Mucosa of rectum (tissue), 2 donors: ENCODE data around the gene INHBB.

ENCODE experiments used
- H3K27ac ChIP-seq, 2 donors: one replicate each; pipeline ENCODE4 v1.7.0; 2013; ENCODE audit warnings: inconsistent platforms in 2 of 2, low read depth in 2 of 2, low read length in 2 of 2
- H3K27me3 ChIP-seq, 2 donors: one replicate each; pipeline ENCODE4 v1.7.0; 2013; ENCODE audit warnings: low read length in 2 of 2; ENCODE audit not compliant: control insufficient read depth in 2 of 2, insufficient read depth in 2 of 2
- H3K36me3 ChIP-seq, 2 donors: one replicate each; pipeline ENCODE4 v1.7.0; 2013; ENCODE audit warnings: low read length in 2 of 2; ENCODE audit not compliant: control insufficient read depth in 2 of 2, insufficient read depth in 2 of 2
- H3K4me1 ChIP-seq, 2 donors: one replicate each; pipeline ENCODE4 v1.7.0; 2013; ENCODE audit warnings: low read length in 2 of 2, mild to moderate bottlenecking in 1 of 2; ENCODE audit not compliant: control insufficient read depth in 2 of 2, insufficient read depth in 2 of 2
- H3K4me3 ChIP-seq, 2 donors: one replicate each; pipeline ENCODE4 v1.7.0; 2013; ENCODE audit warnings: low read length in 2 of 2
- H3K9ac ChIP-seq, 2 donors: one replicate each; pipeline ENCODE4 v1.7.0; 2013; ENCODE audit warnings: low read length in 2 of 2, low read depth in 1 of 2, mild to moderate bottlenecking in 1 of 2
- H3K9me3 ChIP-seq, 2 donors: one replicate each; pipeline ENCODE4 v1.7.0; 2013; ENCODE audit warnings: low read length in 2 of 2; ENCODE audit not compliant: control insufficient read depth in 2 of 2
- donor health status: healthy.
- donor health status: Normal muscosa, but diverticular disease.

Gene INHBB

GRCh38 chr2:120338015-120338414 is 7.9 kb upstream of the INHBB start:
- peaks cover 24% of the 10 kb centered on the region in 2 donors for H3K27me3 ChIP-seq
- no peak overlapping the region for H3K4me3 ChIP-seq
- no peak overlapping the region for H3K27ac ChIP-seq
- H3K9me3 ChIP-seq, result peaks cover 0 to 2% of the 10 kb centered on the region in 2 donors
- H3K4me1 ChIP-seq, result no peaks in the 10 kb centered on the region
- H3K9ac ChIP-seq, result no peak overlapping the region
- H3K36me3 ChIP-seq, result no peaks in the 10 kb centered on the region

- H3K27ac ChIP-seq, result no peak overlapping the region
- H3K9ac ChIP-seq, result no peak overlapping the region
- no peak overlapping the region for H3K4me3 ChIP-seq
- H3K27me3 ChIP-seq, result peaks cover 32 to 36% of the 10 kb centered on the region in 2 donors
- no peaks in the 10 kb centered on the region for H3K9me3 ChIP-seq
- H3K4me1 ChIP-seq, result peaks cover 4 to 12% of the 10 kb centered on the region in 2 donors
- no peaks in the 10 kb centered on the region for H3K36me3 ChIP-seq
Measured at GRCh38 chr2:120341977-120342376, 4.0 kb upstream of the INHBB start.

- H3K9ac ChIP-seq, result no peak overlapping the region
- no peak overlapping the region for H3K4me3 ChIP-seq
- peaks cover 4 to 12% of the 10 kb centered on the region in 2 donors for H3K4me1 ChIP-seq
- no peaks in the 10 kb centered on the region for H3K9me3 ChIP-seq
- no peak overlapping the region for H3K27ac ChIP-seq
- peaks cover 34 to 37% of the 10 kb centered on the region in 2 donors for H3K27me3 ChIP-seq
- no peaks in the 10 kb centered on the region for H3K36me3 ChIP-seq
Measured at GRCh38 chr2:120342446-120342845, 3.5 kb upstream of the INHBB start.

GRCh38 chr2:120343100-120343432 is 2.9 kb upstream of the INHBB start:
- H3K27ac ChIP-seq, result no peak overlapping the region
- H3K9ac ChIP-seq, result no peak overlapping the region
- H3K27me3 ChIP-seq, result peaks cover 37 to 41% of the 10 kb centered on the region in 2 donors

GRCh38 chr2:120343433-120344105 is 2.4 kb upstream of the INHBB start:
- Histone ChIP-seq H3K9ac (no peak overlapping the region), H3K4me3 (peak overlapping the region in 1 of 2 donors; percentile 7), H3K27me3 (peaks cover 40 to 46% of the 10 kb centered on the region in 2 donors), H3K36me3 (no peaks in the 10 kb centered on the region), H3K9me3 (no peaks in the 10 kb centered on the region), H3K4me1 (peaks cover 4 to 12% of the 10 kb centered on the region in 2 donors), H3K27ac (no peak overlapping the region)

More at GRCh38 chr2:120343100-120343432, 2.9 kb upstream of the INHBB start:
- Histone ChIP-seq H3K4me3 (no peak overlapping the region), H3K36me3 (no peaks in the 10 kb centered on the region), H3K4me1 (peaks cover 4 to 12% of the 10 kb centered on the region in 2 donors), H3K9me3 (no peaks in the 10 kb centered on the region)

- peak overlapping the region; percentile 20 to 50 for H3K4me3 ChIP-seq
- no peaks in the 10 kb centered on the region for H3K36me3 ChIP-seq
- H3K9ac ChIP-seq, result no peak overlapping the region
- peaks cover 42 to 53% of the 10 kb centered on the region in 2 donors for H3K27me3 ChIP-seq
- H3K27ac ChIP-seq, result no peak overlapping the region
- peaks cover 4 to 12% of the 10 kb centered on the region in 2 donors for H3K4me1 ChIP-seq
- H3K9me3 ChIP-seq, result no peaks in the 10 kb centered on the region
Measured at GRCh38 chr2:120344214-120344975, 1.5 kb upstream of the INHBB start.

GRCh38 chr2:120344976-120345581 is 857 bp upstream of the INHBB start:
- peak overlapping the region; percentile 20 to 50 for H3K4me3 ChIP-seq
- H3K9ac ChIP-seq, result no peak overlapping the region
- no peak overlapping the region for H3K27ac ChIP-seq
- peaks cover 4 to 12% of the 10 kb centered on the region in 2 donors for H3K4me1 ChIP-seq
- no peaks in the 10 kb centered on the region for H3K9me3 ChIP-seq
- no peaks in the 10 kb centered on the region for H3K36me3 ChIP-seq
- H3K27me3 ChIP-seq, result peaks cover 43 to 56% of the 10 kb centered on the region in 2 donors

GRCh38 chr2:120345608-120346007 is 328 bp upstream of the INHBB start:
- Histone ChIP-seq H3K36me3 (no peaks in the 10 kb centered on the region), H3K4me3 (peak overlapping the region; percentile 13 to 46), H3K9ac (no peak overlapping the region), H3K4me1 (peaks cover 4 to 12% of the 10 kb centered on the region in 2 donors), H3K27me3 (peaks cover 43 to 56% of the 10 kb centered on the region in 2 donors), H3K27ac (no peak overlapping the region), H3K9me3 (no peaks in the 10 kb centered on the region)

- Histone ChIP-seq H3K9me3 (no peaks in the 10 kb centered on the region), H3K36me3 (no peaks in the 10 kb centered on the region), H3K27me3 (peaks cover 39 to 48% of the 10 kb centered on the region in 2 donors), H3K4me3 (peak overlapping the region in 1 of 2 donors; percentile 26), H3K4me1 (peaks cover 4 to 12% of the 10 kb centered on the region in 2 donors), H3K27ac (no peak overlapping the region), H3K9ac (no peak overlapping the region)
Measured at GRCh38 chr2:120346667-120347358, 877 bp downstream of the INHBB start.
